Activated naive CD8-positive, alpha-beta T cell treated with anti-CD3 and anti-CD28 coated beads, Interleukin-2, amount 50 U/mL, for 24 hours (primary cell): ENCODE results near the gene THAP7.

Source experiments
- ATAC-seq: fragments of 150-1000 bp; cut with Tn5 transposase; one replicate; pipeline ENCODE4 v1.10.0; 2021
- DNase-seq: peaks from one replicate; pipeline ENCODE4 v3.0.0; 2021
- H3K27ac Mint-ChIP-seq: one replicate; pipeline ENCODE4 v1.8.0; 2021; ENCODE audit warnings: mild to moderate bottlenecking, mixed read lengths
- H3K27me3 Mint-ChIP-seq: one replicate; pipeline ENCODE4 v1.8.0; 2021; ENCODE audit warnings: mixed read lengths
- H3K36me3 Mint-ChIP-seq: one replicate; pipeline ENCODE4 v1.8.0; 2021; ENCODE audit warnings: low read depth, mixed read lengths
- H3K4me1 Mint-ChIP-seq: one replicate; pipeline ENCODE4 v1.8.0; 2021; ENCODE audit warnings: mixed read lengths
- H3K4me3 Mint-ChIP-seq: one replicate; pipeline ENCODE4 v1.8.0; 2021; ENCODE audit warnings: mild to moderate bottlenecking, moderate library complexity, mixed read lengths
- H3K9me3 Mint-ChIP-seq: one replicate; pipeline ENCODE4 v1.8.0; 2021; ENCODE audit warnings: mixed read lengths

Gene THAP7

DNA sequence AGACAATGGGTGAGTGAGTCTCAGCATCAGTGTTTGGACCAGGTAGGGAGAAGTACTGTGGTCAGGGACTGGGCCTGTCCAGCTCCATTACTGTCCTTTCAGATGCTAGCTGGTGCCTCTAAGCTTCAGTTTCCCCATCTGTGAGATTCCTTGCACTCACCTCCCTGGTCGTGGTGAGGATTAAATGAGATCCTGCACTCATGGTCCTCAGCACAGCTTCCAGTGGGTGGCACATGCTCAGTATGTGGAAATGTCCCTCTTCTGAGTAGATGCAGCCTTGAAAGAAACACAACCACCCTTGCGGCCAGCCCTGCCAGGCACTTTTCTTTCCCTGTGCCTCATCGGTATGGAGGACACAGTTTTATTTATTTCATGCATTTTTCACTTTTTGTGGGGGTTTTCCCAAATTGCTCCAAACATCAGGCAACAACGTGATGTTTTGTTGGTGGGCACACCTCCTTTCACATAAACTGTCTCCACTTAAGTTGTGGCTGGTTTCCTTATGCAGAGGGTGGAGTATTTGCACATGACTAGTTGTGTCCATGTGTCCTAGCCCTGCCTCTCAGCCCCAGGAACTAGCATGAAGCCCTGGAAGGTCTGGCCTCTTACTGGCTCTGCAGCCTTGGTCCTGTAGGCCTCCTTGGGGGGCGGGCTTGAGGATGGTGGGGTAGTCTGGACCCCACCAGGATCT is 18.7 kb downstream of the THAP7 start:
- H3K9me3 Mint-ChIP-seq: peaks cover 8% of the 10 kb centered on the region
- H3K4me3 Mint-ChIP-seq: peak overlapping the region; percentile 93
- H3K4me1 Mint-ChIP-seq: peaks cover 42% of the 10 kb centered on the region
- ATAC-seq (no peak), DNase-seq (no peak)
- H3K27me3 Mint-ChIP-seq: no peaks in the 10 kb centered on the region
- H3K27ac Mint-ChIP-seq: peak overlapping the region; percentile 89
- peaks cover 18% of the 10 kb centered on the region for H3K36me3 Mint-ChIP-seq

DNA sequence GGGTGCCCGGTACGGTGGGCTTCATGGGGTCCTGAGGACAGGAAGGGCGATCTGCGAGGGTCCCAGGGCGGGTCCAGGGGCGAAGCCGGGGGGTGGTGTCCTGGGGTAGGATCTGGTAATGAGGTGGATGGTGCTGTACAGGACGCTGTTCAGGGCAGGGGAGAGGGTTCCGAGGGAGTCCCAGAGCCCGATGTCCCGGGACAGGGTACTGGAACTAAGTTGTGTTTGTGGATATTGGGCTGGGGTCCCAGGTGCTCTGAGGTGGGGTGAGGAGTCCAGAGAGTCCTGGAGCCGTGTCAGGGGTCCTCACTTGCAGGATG is 19.4 kb downstream of the THAP7 start:
- Mint-ChIP-seq H3K36me3 (peaks cover 15% of the 10 kb centered on the region), H3K27ac (peak overlapping the region; percentile 89), H3K27me3 (no peaks in the 10 kb centered on the region), H3K4me1 (peaks cover 42% of the 10 kb centered on the region), H3K9me3 (peaks cover 8% of the 10 kb centered on the region), H3K4me3 (peak overlapping the region; percentile 93)
- ATAC-seq (peak; percentile 3), DNase-seq (no peak)

DNA sequence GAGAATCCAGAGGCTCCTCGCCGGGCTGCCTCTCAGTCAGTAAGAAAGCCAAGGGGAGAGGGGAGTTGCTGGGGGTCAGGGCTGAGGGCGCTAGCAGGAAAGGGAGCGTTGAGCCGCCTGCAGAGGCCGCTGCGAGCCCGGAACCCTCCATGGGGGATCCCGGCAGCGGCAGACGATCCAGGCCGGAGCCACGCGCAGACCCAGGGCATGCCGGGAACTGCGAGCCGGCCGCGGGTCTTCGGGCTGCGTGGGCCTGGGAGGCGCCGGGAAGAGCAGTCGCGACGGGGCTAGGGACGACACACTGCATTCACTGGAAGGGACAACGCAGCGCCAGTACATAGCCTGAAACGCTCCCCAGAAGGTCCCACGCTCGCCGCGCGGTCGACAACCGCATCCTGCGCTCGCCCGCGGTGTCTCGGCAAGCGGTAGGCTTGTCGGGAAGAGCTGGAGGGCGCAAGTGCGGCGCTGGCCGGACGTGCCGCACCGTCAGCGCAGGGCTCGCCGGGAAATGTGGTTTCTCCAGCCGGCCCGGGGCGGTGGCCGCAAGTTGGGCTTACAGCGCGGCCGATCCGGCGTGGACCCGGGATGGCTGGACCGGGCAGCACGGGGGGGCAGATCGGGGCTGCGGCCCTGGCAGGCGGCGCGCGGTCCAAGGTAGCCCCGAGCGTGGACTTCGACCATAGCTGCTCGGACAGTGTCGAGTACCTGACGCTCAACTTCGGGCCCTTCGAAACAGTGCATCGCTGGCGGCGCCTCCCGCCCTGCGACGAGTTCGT is 19.9 kb downstream of the THAP7 start, which contains the start of gene LZTR1:
Gene LZTR1, plus strand, starts transcription at position 511 of the 776 bp plus-strand sequence. Its CDS starts 75 bp downstream, at position 586.
- Mint-ChIP-seq H3K27ac (peak within 1 kb of the TSS; percentile 89), H3K27me3 (no peaks in the 10 kb centered on the region), H3K36me3 (peaks cover 15% of the 10 kb centered on the region), H3K4me3 (peak within 1 kb of the TSS; percentile 93), H3K9me3 (peaks cover 8% of the 10 kb centered on the region), H3K4me1 (peaks cover 42% of the 10 kb centered on the region)
- peak; percentile 79 for ATAC-seq
- peak; percentile 81 for DNase-seq

DNA sequence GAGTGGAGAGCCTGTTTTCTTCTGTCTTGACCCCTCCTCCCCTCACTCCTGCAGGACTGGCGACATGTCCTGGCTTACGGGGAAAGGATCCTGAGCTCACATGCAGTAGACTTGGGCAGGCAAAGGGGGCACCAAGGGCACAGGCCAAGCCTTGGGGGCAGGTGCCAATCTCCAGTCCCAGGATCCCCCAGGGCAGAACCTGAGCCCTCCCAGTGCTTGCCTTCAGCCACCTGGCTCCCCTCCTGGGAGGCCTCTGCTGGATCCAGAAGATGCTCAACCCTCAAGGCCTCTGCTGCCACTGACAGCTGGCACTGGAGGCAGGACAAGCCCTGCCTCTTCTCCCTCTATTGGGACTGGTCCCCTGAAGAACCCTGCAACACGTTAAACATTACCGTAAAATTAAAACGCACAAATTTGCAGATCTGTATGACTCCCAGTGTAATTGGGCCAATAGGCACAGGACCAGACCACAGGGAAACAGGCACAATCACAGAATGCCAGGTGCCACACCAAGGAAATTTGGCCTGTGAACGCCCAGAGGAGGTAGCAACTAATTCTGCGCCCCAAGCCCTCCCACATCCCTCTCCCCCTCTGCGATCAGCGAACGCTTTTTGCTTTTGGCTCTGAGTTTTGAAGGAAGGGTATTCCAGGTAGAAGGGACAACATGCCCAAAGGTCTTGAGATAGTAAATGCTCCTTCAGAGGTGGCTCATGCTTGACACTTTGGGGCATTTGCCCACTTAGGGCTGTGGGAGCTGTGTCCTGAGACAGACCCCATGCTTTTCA is 20.8 kb downstream of the THAP7 start:
- peaks cover 8% of the 10 kb centered on the region for H3K9me3 Mint-ChIP-seq
- ATAC-seq (no peak), DNase-seq (no peak)
- H3K4me3 Mint-ChIP-seq: peak overlapping the region; percentile 93
- no peaks in the 10 kb centered on the region for H3K27me3 Mint-ChIP-seq
- H3K4me1 Mint-ChIP-seq: peaks cover 42% of the 10 kb centered on the region
- H3K36me3 Mint-ChIP-seq: peaks cover 9% of the 10 kb centered on the region
- peak overlapping the region; percentile 89 for H3K27ac Mint-ChIP-seq

DNA sequence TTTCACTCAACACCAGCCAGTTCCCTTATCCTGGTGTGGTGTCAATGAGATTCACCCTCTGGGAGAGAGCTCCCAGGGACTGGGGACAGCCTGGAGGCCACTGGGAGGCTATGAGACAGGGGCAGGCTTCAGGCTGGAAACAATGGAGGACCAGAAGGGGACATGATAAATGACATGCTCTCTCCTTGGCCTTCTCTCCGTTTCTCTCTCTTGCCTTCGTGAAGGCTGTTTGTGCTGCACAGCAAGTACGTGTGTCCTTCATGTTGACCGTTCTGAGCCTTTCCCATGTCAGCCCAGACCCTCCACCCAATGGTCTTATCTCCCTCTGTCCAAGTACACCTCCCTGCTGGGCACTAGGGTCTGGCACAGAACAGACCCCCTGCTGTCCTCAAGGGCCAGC is 21.4 kb downstream of the THAP7 start:
- ATAC-seq (no peak), DNase-seq (no peak)
- Mint-ChIP-seq H3K4me1 (peaks cover 42% of the 10 kb centered on the region), H3K9me3 (peaks cover 8% of the 10 kb centered on the region), H3K36me3 (peaks cover 7% of the 10 kb centered on the region), H3K27ac (no peak overlapping the region), H3K27me3 (no peaks in the 10 kb centered on the region), H3K4me3 (peak overlapping the region; percentile 93)

DNA sequence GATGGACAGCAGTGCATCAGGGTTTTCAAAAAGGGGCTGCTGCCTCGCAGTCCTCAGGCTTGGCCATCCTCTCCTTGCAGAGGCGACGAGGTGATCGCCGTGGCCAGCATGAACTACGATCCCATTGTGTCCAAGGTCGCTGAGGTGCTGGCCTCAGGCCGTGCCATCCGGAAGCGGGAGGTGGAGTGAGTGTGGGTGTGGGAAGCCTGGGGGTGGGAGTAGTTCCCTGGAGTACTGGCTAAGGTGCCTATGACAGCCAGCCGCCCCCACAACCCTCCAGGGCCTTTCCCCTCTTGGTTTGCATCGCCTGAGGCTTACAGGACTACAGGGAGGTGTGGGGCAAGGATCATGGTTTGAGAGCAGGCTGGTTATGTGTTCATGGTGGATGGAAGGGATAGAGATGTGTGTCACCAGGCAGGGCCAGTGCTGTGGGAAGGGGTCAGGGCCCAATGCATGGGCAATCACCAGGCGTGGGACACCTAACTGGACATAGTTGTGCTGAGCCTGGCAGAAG is 21.9 kb downstream of the THAP7 start:
- Mint-ChIP-seq H3K27ac (no peak overlapping the region), H3K36me3 (peaks cover 7% of the 10 kb centered on the region), H3K9me3 (peaks cover 8% of the 10 kb centered on the region), H3K4me3 (no peak overlapping the region), H3K27me3 (no peaks in the 10 kb centered on the region), H3K4me1 (peaks cover 42% of the 10 kb centered on the region)
- no peak for ATAC-seq
- no peak for DNase-seq

DNA sequence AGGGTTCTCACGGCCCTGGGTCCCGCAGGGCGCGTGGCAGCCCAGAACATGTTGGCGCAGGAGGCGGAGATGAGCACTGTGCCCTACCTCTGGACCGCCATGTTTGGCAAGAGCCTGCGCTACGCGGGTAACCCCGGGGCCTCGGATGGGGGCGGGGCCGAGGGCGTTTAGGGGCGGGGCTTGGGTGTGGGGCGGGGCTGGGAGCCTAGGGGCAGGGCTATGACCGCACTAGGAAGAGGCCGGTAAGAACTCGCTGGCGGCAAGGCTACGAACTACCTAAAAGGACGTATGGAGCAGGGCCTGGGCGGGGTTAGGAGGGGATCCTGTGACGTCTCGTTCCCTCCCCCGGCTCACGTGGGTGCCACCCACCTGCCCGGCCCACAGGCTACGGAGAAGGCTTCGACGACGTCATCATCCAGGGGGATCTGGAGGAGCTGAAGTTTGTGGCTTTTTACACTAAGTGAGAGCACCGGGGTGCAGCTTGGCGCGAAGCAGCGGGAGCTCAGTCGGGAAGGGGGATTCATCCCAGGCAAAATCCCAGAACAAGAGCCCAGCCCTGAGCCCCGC is 22.6 kb downstream of the THAP7 start:
- Mint-ChIP-seq H3K36me3 (peaks cover 6% of the 10 kb centered on the region), H3K4me3 (peak overlapping the region; percentile 57), H3K27me3 (no peaks in the 10 kb centered on the region), H3K4me1 (peaks cover 41% of the 10 kb centered on the region), H3K27ac (peak overlapping the region; percentile 57), H3K9me3 (peaks cover 8% of the 10 kb centered on the region)
- peak; percentile 75 for ATAC-seq
- peak; percentile 68 for DNase-seq

DNA sequence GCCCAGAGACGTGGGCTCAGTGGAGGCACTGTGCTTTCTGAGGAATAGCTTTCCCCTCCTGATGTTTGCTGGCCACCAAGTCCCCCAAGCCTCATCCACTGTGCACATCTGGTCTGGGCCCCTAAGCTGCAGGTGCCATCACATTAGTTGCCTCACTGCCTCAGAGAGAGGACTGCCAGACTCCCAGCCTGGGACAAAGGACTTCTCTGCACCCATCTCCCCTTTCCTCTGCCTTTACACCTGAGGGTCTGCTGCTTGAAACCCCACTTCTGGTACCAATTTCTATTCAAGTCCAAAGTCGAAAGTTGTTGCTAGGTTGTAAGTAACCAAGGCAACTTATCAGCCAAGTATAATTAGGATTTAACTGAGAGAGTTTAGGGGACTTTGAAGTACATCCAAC is 23.5 kb downstream of the THAP7 start:
- ATAC-seq: no peak
- H3K27me3 Mint-ChIP-seq: no peaks in the 10 kb centered on the region

DNA sequence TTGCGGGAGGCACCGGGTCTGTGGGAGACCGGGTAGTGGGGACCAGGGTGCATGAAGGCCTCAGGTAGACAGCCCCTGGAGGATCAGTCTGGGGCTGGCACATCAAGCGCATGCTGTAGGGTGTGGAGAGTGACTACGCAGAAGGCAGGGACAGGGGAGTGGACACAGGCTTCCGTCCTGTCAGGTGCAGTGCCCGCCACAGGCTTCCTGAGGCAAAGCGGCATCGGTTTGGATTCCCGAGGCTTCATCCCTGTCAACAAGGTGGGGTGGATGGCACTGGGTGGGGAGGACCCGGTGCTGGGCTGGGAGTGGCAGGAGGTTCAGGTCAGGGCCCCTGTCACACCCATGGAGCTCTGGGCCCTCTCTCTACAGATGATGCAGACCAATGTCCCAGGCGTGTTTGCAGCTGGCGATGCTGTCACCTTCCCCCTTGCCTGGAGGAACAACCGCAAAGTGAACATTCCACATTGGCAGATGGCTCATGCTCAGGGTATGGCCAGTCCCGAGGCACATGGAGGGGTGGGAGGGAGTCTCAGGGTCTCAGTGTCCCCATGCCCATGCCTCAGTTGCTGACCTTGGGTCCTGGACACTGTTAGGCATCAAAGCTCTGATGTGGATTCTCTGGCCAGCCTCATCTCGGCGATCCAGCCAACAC is 24.3 kb downstream of the THAP7 start:
- Mint-ChIP-seq H3K36me3 (no peaks in the 10 kb centered on the region), H3K9me3 (peaks cover 8% of the 10 kb centered on the region), H3K4me3 (no peak overlapping the region), H3K4me1 (peaks cover 26% of the 10 kb centered on the region), H3K27me3 (no peaks in the 10 kb centered on the region), H3K27ac (no peak overlapping the region)
- ATAC-seq: no peak
- no peak for DNase-seq

More for the DNA sequence above, 23.5 kb downstream of the THAP7 start:
- H3K4me3 Mint-ChIP-seq: no peak overlapping the region
- DNase-seq: no peak
- no peak overlapping the region for H3K27ac Mint-ChIP-seq
- no peaks in the 10 kb centered on the region for H3K36me3 Mint-ChIP-seq
- peaks cover 8% of the 10 kb centered on the region for H3K9me3 Mint-ChIP-seq
- peaks cover 33% of the 10 kb centered on the region for H3K4me1 Mint-ChIP-seq

DNA sequence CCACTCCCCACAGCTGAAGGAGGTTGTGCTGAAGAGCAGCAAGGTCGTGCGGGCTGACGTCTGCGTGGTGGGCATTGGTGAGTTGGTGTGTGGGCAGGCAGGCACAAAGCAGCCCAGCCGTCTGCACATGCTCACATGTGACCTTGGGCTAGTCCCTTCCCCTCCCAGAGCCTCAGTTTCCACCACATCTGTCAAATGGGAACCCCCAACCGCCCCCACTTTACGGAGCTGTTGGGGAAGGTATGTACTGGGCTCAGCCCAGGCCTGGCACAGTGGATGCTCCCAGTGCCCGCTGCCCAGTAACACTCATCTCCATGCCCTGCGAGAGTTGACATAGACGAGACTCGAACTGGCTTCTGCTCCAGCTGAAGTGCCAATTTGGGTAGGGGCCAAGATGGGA is 24.9 kb downstream of the THAP7 start:
- Mint-ChIP-seq H3K36me3 (no peaks in the 10 kb centered on the region), H3K4me1 (peaks cover 24% of the 10 kb centered on the region), H3K4me3 (no peak overlapping the region), H3K27me3 (no peaks in the 10 kb centered on the region), H3K27ac (no peak overlapping the region), H3K9me3 (peaks cover 8% of the 10 kb centered on the region)
- DNase-seq (no peak), ATAC-seq (no peak)

DNA sequence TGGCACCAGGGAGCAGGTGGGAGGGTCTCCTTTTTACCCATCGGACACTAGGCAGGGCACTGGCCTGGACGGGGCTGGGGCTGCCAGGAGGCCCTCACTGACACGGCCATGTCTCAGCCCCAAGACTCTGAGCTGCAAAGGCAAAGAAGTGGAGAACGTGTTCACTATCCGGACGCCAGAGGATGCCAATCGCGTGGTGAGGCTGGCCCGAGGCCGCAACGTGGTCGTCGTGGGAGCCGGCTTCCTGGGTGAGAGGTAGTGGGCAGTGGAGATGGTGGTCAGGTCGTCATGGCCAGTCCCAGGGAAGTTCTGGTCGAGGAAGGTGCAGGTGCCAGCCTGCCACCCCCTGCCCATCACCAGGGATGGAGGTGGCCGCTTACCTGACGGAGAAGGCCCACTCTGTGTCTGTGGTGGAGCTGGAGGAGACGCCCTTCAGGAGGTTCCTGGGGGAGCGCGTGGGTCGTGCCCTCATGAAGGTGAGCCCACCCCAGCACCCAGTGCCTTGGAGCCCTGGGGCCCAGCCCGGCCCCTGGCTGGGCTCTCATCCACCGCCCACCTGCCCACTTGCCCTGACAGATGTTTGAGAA is 25.5 kb downstream of the THAP7 start:
- DNase-seq (no peak), ATAC-seq (no peak)
- H3K27ac Mint-ChIP-seq: no peak overlapping the region
- peaks cover 8% of the 10 kb centered on the region for H3K9me3 Mint-ChIP-seq
- peaks cover 21% of the 10 kb centered on the region for H3K4me1 Mint-ChIP-seq
- no peaks in the 10 kb centered on the region for H3K36me3 Mint-ChIP-seq
- H3K4me3 Mint-ChIP-seq: no peak overlapping the region
- H3K27me3 Mint-ChIP-seq: no peaks in the 10 kb centered on the region

DNA sequence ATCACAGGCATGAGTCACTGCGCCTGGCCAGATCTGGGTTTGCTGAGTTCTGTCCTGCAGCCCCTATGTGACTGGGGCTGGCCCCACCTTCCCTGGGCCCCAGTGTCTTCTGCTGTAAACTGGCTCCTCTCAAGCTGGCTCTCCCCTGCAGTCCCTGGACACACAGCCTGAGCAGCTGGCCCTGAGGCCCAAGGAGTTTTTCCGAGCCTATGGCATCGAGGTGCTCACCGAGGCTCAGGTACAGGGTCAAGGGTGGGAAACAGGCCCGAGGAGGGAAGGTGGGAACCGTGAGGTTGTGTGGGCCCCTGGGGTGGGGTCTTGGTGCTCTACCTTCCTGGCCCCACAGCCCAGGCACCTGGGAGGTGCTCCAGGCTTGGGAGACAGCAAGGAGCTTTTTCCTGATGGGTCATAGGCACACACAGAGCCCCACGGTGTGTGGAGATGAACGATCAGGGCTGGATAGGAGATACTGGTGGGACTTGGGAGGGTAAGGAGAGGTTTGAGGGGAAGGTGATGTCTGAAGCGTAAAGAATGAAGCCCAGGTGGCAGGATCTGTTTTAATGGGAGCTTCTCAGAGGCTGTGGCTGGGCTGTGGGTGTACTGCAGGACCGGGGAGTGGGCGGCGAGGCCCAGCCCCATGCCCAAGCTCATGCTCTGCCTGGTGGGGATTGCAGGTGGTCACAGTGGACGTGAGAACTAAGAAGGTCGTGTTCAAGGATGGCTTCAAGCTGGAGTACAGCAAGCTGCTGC is 26.2 kb downstream of the THAP7 start:
- Mint-ChIP-seq H3K27me3 (no peaks in the 10 kb centered on the region), H3K4me3 (no peak overlapping the region), H3K36me3 (no peaks in the 10 kb centered on the region), H3K4me1 (peaks cover 14% of the 10 kb centered on the region), H3K27ac (no peak overlapping the region), H3K9me3 (peaks cover 8% of the 10 kb centered on the region)
- no peak for ATAC-seq
- no peak for DNase-seq

DNA sequence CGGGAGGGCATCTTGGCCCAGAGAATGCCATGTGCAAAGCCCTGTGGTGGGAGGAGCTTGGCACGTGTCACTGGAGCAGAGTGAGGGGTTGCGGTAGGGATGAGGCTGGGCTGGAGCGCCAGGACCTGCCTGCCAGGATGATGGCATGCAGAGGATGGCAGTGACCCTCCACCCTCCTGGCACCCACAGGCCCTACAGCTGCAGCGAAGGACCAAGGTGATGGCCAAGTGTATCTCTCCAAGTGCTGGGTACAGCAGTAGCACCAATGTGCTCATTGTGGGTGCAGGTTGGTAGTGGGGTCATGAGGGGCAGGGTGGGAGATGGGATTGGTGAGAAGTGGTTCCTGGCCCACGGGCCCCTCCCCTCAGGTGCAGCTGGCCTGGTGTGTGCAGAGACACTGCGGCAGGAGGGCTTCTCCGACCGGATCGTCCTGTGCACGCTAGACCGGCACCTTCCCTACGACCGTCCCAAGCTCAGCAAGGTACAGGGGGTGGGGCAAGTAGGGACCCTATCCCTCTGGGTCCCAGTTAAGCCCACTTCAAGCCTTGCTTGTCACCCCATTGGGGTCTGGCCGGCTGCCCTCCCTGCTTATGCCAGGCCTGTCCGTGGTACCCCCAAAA is 27.5 kb downstream of the THAP7 start:
- no peak for ATAC-seq
- no peak for DNase-seq
- Mint-ChIP-seq H3K9me3 (peaks cover 8% of the 10 kb centered on the region), H3K36me3 (no peaks in the 10 kb centered on the region), H3K27me3 (no peaks in the 10 kb centered on the region), H3K27ac (no peak overlapping the region), H3K4me1 (peaks cover 2% of the 10 kb centered on the region), H3K4me3 (no peak overlapping the region)
